Stimulated activated naive CD8-positive, alpha-beta T cell treated with anti-CD3 and anti-CD28 coated beads, Interleukin-15, amount 100 ng/mL, for 72 hours (primary cell): ENCODE measurements around the gene PYGL.
"Not testable (repeated sequence)": the region's sequence is repeated elsewhere in the genome, so short reads cannot be mapped to it uniquely, and the experiment has no call there.

Source experiments
- ATAC-seq: fragments of 150-1000 bp; cut with Tn5 transposase; 2 replicates; pipeline ENCODE4 v1.10.0; 2021; ENCODE audit warnings: mild to moderate bottlenecking, moderate library complexity
- DNase-seq, 2 donors: peaks; one replicate each; pipeline ENCODE4 v3.0.0; 2021 to 2022
- H3K27ac Mint-ChIP-seq, 2 donors: one replicate each; pipeline ENCODE4 v1.8.0; 2022; ENCODE audit warnings: mild to moderate bottlenecking in 2 of 2, mixed read lengths in 2 of 2, moderate library complexity in 2 of 2
- H3K27me3 Mint-ChIP-seq: one replicate; pipeline ENCODE4 v1.8.0; 2022; ENCODE audit warnings: mixed read lengths
- H3K4me1 Mint-ChIP-seq: one replicate; pipeline ENCODE4 v1.8.0; 2022; ENCODE audit warnings: mild to moderate bottlenecking, mixed read lengths
- H3K4me3 Mint-ChIP-seq, 2 donors: one replicate each; pipeline ENCODE4 v1.8.0; 2022; ENCODE audit warnings: mild to moderate bottlenecking in 2 of 2, mixed read lengths in 2 of 2, moderate library complexity in 1 of 2
- H3K9me3 Mint-ChIP-seq, 2 donors: one replicate each; pipeline ENCODE4 v1.8.0; 2022; ENCODE audit warnings: mixed read lengths in 2 of 2

The PYGL gene

GRCh38 chr14:50941638-50942037 is 2.6 kb downstream of the PYGL start:
- peaks cover 24% of the 10 kb centered on the region for H3K4me1 Mint-ChIP-seq
- not testable (repeated sequence) for H3K9me3 Mint-ChIP-seq, H3K4me3 Mint-ChIP-seq, ATAC-seq, DNase-seq, H3K27ac Mint-ChIP-seq
- H3K27me3 Mint-ChIP-seq, result peaks cover 49% of the 10 kb centered on the region

DNA sequence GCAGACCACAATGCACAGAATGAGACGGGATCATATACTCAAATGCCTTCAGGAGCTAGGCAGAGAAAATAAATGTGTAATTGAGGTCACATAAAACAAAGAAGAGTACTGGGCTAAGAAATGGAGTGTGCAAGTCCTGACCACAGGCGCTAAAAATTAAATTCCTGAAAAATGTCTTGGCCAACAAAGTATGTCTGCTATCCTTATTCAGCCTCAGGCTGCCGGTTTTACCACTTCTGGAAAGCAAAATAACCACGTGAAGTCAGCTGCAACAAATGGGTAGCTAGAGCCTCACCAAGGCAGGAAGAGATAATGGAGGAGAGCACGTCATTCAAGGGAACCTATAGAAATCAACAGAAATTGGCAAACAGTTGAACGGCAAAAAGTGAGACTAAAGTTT is 3.1 kb downstream of the PYGL start:
- ATAC-seq (no peak), DNase-seq (no peak)
- Mint-ChIP-seq H3K4me1 (peaks cover 26% of the 10 kb centered on the region), H3K27ac (no peak overlapping the region), H3K4me3 (no peak overlapping the region), H3K27me3 (peaks cover 51% of the 10 kb centered on the region), H3K9me3 (no peaks in the 10 kb centered on the region)

GRCh38 chr14:50937800-50938199 is 6.5 kb downstream of the PYGL start:
- Mint-ChIP-seq H3K9me3 (no peaks in the 10 kb centered on the region), H3K4me3 (no peak overlapping the region)

GRCh38 chr14:50937325-50937724 is 7.0 kb downstream of the PYGL start:
- ATAC-seq (no peak), DNase-seq (no peak)
- Mint-ChIP-seq H3K4me3 (no peak overlapping the region), H3K9me3 (no peaks in the 10 kb centered on the region), H3K27me3 (peaks cover 27% of the 10 kb centered on the region), H3K4me1 (peaks cover 6% of the 10 kb centered on the region), H3K27ac (no peak overlapping the region)

More at GRCh38 chr14:50937800-50938199, 6.5 kb downstream of the PYGL start:
- DNase-seq (no peak), ATAC-seq (no peak)
- Mint-ChIP-seq H3K27ac (no peak overlapping the region), H3K27me3 (peaks cover 28% of the 10 kb centered on the region), H3K4me1 (peaks cover 6% of the 10 kb centered on the region)

DNA sequence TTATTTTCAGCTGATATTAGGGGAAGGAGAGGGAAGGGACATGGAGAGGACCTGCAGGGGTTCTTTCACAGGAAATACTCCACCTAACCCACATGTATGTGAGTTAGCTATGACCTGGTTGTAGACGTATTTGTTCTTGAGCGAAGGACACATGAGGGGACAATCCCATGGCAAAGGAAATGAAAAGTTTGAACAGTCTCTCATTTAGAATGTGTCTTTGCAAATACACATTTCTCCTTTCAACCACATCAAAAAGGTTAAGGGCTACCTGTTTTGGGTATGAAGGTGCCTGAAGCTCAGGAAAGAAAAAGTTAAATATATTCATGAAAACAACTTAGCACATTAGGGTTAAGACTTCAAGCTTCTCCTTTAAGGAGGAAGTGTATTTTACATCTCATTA is 7.4 kb downstream of the PYGL start:
- ATAC-seq (peak; percentile 35), DNase-seq (no peak)
- Mint-ChIP-seq H3K4me3 (no peak overlapping the region), H3K9me3 (no peaks in the 10 kb centered on the region), H3K4me1 (peaks cover 6% of the 10 kb centered on the region), H3K27me3 (peaks cover 24% of the 10 kb centered on the region), H3K27ac (no peak overlapping the region)

GRCh38 chr14:50936016-50936340 is 8.3 kb downstream of the PYGL start:
- H3K4me3 Mint-ChIP-seq, result no peak overlapping the region
- ATAC-seq (no peak), DNase-seq (no peak)
- H3K9me3 Mint-ChIP-seq, result no peaks in the 10 kb centered on the region
- H3K27ac Mint-ChIP-seq, result no peak overlapping the region
- H3K4me1 Mint-ChIP-seq, result peaks cover 6% of the 10 kb centered on the region
- peaks cover 15% of the 10 kb centered on the region for H3K27me3 Mint-ChIP-seq

- no peak for DNase-seq
- Mint-ChIP-seq H3K4me1 (peaks cover 6% of the 10 kb centered on the region), H3K27me3 (peaks cover 8% of the 10 kb centered on the region), H3K4me3 (no peak overlapping the region), H3K9me3 (no peaks in the 10 kb centered on the region), H3K27ac (no peak overlapping the region)
- no peak for ATAC-seq
Measured at GRCh38 chr14:50935126-50936015, 8.9 kb downstream of the PYGL start.

DNA sequence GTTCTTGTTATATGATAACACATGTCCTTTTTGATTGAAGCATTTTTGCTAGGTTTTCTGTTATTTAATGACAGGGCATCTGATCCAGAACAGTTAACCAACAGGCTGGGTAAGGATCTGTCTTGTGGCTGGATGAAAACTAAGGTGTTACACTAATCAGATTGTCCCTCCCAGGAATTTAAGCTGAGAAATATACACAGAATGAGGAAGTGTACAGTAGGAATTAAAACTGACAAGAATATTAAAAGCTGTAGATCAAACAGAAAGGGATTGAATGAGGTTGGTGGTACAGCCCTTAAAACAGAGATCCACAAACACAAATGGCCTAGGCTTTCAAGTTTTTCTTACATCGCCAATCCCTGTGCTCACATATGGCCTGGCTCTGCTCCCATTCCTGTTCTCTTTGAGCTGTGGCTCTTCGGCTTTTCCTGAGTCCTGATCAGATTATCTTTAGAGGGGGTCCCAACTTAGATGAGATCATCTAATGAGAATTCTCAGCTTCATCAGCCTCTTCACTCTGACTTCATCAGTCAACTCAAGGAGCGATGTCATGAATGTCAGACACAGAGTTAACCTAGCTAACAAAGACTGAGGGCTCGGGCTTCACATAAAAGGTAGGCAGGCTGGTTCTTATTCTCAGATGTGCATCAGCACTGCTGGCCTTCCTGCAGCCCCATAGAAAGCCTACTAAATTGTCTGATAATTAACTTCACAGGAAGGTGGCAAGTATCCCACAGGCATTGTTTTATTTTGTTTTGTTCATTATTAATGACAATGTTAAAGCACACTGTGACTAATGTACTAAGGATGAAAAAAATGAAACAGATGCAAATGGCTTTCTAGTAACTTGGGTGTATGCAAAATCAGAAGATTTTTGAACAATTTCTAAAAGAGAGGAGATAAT is 11.4 kb downstream of the PYGL start:
- Mint-ChIP-seq H3K9me3 (no peaks in the 10 kb centered on the region), H3K27me3 (peaks cover 6% of the 10 kb centered on the region), H3K4me3 (no peak overlapping the region), H3K27ac (no peak overlapping the region), H3K4me1 (peaks cover 6% of the 10 kb centered on the region)
- no peak for ATAC-seq
- no peak for DNase-seq

DNA sequence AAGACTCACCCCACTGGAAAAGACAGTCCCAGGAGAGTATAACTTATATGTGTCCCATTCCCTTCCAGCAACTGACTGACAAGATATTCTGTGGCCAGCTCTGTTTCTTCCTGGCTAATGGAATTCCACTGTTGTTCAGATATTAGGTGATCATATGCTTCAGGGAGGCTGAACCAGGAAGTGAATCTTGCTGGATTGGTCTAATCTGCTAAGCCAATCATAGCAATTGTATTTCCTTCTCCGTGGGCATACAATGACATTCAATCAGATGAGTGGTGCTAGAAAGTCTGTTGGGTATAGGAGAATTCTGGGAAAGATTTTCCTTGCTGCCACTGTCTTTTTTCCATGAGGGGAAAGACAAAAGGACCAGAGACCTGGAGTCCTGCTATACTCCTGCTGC is 12.1 kb downstream of the PYGL start:
- Mint-ChIP-seq H3K27ac (no peak overlapping the region), H3K9me3 (no peaks in the 10 kb centered on the region), H3K27me3 (peaks cover 6% of the 10 kb centered on the region), H3K4me1 (peaks cover 6% of the 10 kb centered on the region), H3K4me3 (no peak overlapping the region)
- ATAC-seq (no peak), DNase-seq (no peak)

- peaks cover 1% of the 10 kb centered on the region for H3K4me1 Mint-ChIP-seq
- ATAC-seq (no peak), DNase-seq (no peak)
- no peaks in the 10 kb centered on the region for H3K9me3 Mint-ChIP-seq
- H3K27me3 Mint-ChIP-seq, result peaks cover 1% of the 10 kb centered on the region
- H3K4me3 Mint-ChIP-seq, result no peak overlapping the region
- H3K27ac Mint-ChIP-seq, result no peak overlapping the region
Measured at GRCh38 chr14:50931559-50931958, 12.7 kb downstream of the PYGL start.

GRCh38 chr14:50929506-50929905 is 14.8 kb downstream of the PYGL start:
- ATAC-seq, result no peak
- Mint-ChIP-seq H3K4me3 (no peak overlapping the region), H3K27me3 (peaks cover 8% of the 10 kb centered on the region), H3K9me3 (no peaks in the 10 kb centered on the region), H3K27ac (peak overlapping the region in 1 of 2 donors; percentile 34), H3K4me1 (no peaks in the 10 kb centered on the region)
- DNase-seq, result no peak

- Mint-ChIP-seq H3K27me3 (peaks cover 8% of the 10 kb centered on the region), H3K4me1 (no peaks in the 10 kb centered on the region), H3K9me3 (no peaks in the 10 kb centered on the region), H3K27ac (no peak overlapping the region), H3K4me3 (no peak overlapping the region)
- no peak for ATAC-seq
- no peak for DNase-seq
Measured at GRCh38 chr14:50928002-50928635, 16.2 kb downstream of the PYGL start.

- DNase-seq, result no peak
- Mint-ChIP-seq H3K27ac (no peak overlapping the region), H3K27me3 (peaks cover 8% of the 10 kb centered on the region), H3K4me3 (no peak overlapping the region), H3K9me3 (no peaks in the 10 kb centered on the region), H3K4me1 (no peaks in the 10 kb centered on the region)
- no peak for ATAC-seq
Measured at GRCh38 chr14:50926851-50927386, 17.4 kb downstream of the PYGL start.

DNA sequence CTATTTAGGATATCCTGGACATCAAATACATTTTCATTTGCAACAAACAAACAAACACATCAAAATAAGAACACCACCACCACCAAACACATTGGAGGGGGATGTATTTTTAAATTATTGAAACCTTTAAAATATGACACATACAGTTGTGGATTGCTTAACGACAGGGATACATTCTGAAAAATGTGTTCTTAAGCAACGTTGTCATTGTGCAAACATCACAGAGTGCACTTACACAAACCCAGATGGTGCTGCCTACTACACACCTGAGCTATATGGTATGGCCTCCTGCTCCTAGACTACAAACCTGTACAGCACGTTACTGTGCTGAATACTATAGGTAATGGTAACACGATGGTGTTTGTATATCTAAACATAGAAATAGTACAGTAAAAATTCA is 19.4 kb downstream of the PYGL start:
- ATAC-seq, result no peak
- Mint-ChIP-seq H3K27me3 (peaks cover 8% of the 10 kb centered on the region), H3K9me3 (no peaks in the 10 kb centered on the region), H3K27ac (no peak overlapping the region), H3K4me3 (no peak overlapping the region), H3K4me1 (no peaks in the 10 kb centered on the region)
- no peak for DNase-seq

DNA sequence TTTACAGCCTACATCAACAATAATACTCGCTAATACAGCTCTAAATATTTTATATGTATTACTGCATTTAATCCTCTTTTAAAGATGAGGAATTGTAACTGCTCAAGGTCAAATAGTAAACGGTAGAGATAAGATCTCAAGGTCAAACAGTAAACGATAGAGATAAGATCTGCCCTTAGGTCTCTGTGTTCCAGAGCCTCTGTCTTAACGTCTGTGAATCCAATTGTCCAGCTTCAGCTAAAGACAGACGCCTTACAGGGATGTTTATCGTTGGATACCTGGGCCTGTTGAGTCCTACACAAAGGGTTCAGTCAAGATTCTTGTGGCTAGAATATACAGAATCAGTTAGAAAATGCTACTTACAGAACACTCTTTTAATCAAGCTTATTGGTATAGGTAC is 20.0 kb downstream of the PYGL start:
- ATAC-seq, result no peak

More for the DNA sequence above, 20.0 kb downstream of the PYGL start:
- Mint-ChIP-seq H3K4me1 (no peaks in the 10 kb centered on the region), H3K27me3 (peaks cover 8% of the 10 kb centered on the region), H3K4me3 (no peak overlapping the region), H3K9me3 (no peaks in the 10 kb centered on the region), H3K27ac (no peak overlapping the region)
- DNase-seq, result no peak
